Measurements from ENCODE around the gene TBXAS1.

The TBXAS1 gene

DNA sequence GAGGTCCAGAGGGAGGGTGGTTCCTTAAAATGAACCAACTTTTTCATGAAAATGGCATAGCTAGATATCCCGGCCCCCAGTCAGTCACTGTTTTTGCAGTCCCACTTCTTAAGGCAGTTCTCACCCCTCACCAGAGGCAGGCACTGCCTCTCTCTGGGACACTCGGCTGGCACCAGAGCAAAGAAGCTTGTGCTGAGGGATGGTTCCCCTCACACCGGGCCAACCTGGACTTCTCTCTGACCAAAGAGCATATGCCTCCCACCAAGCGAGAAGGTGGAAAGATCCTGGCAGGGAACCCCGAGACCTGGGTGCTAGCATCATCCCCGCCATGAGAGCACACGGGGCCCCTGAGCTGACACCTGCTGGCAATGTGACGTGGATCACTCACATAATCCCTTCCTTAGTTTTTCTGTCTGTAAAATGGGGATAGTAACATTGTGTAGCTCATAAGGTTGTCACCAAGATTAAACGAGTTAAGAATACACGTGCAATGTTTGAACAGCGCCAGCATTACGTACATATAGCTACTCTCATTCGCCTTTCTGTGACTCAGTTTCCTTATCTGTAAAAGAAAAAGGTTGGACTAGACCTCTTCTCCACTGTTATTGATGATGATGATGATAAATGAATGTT is 145.2 kb downstream of the TBXAS1 start:
- TF ChIP-seq, protein P1, sequence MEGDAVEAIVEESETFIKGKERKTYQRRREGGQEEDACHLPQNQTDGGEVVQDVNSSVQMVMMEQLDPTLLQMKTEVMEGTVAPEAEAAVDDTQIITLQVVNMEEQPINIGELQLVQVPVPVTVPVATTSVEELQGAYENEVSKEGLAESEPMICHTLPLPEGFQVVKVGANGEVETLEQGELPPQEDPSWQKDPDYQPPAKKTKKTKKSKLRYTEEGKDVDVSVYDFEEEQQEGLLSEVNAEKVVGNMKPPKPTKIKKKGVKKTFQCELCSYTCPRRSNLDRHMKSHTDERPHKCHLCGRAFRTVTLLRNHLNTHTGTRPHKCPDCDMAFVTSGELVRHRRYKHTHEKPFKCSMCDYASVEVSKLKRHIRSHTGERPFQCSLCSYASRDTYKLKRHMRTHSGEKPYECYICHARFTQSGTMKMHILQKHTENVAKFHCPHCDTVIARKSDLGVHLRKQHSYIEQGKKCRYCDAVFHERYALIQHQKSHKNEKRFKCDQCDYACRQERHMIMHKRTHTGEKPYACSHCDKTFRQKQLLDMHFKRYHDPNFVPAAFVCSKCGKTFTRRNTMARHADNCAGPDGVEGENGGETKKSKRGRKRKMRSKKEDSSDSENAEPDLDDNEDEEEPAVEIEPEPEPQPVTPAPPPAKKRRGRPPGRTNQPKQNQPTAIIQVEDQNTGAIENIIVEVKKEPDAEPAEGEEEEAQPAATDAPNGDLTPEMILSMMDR (conservative IDR thresholded peaks at IDR 0.05): no peak
- TF ChIP-seq ZFX (IDR thresholded peaks at IDR 0.05): no peak
- no peak overlapping the region for H3K27ac ChIP-seq

DNA sequence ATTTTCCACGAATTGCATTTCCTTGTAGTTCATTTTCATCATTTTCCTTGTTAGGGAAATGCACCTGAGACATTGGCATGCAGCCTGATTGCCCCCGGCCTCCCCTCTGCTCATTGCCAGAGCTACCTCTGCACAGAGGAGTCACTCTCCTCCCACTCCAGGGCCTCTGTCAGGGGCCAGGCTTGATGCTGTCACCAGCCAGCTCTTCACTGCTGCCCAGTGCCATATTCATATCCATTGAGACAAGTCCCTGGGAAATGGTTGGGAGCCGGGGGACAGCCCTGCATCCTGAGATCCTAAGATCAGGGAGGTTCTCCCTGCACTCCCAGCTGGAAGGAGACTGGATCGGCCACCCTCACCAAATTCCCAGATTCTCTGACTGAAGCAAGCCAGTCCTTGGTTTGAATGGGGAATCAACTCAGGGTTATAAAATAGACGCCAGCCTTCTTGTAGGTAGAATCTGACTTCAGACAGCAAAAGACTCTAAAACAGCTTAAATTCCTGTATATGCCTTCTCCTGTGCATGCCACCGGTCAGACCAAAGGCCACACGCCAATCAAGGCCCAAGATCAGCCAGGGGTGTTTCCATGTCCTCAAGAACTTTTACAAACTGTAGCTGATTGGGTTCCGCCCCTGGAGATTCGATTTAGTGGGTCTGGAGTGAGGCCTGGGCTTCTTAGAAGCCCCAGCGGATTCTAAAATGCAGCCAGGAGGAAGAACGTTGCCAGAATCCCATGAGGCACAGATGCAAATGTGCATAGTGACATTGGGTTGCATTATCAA is 147.2 kb downstream of the TBXAS1 start:
- TF ChIP-seq, protein P1 (conservative IDR thresholded peaks at IDR 0.05): no peak
- TF ChIP-seq ZFX (IDR thresholded peaks at IDR 0.05): no peak
- H3K27ac ChIP-seq: no peak overlapping the region

DNA sequence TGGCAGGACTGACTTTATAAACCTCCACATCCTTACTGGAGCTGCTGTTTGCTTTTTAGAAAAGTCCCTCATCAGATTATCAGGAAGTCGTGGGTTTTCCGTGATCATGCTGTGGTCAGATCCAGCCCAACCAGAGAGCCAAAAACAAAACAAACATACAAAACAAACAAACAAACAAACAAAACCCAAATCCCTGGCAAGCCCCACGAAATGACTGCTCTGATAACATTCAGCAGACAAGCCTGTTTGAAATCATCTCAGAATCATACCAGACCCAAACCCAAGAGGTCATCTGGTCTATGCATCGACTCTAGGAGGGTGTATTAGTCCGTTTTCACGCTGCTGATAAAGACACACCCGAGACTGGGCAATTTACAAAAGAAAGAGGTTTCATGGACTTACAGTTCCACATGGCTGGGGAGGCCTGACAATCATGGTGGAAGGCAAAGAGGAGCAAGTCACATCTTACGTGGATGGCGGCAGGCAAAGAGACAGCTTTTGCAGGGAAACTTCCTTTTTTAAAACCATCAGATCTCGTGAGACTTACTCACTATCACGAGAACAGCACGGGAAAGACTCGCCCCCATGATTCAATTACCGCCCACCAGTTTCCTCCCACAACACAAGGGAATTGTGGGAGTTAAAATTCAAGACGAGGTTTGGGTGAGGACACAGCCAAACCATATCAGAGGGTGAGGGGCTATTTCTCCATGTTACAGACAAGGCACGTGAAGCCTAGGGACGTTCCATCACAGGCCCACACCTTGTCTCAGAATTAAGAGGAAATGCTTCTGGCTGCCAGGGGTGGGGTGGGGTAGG is 148.0 kb downstream of the TBXAS1 start:
- H3K27ac ChIP-seq: no peak overlapping the region
- TF ChIP-seq, protein P1 (conservative IDR thresholded peaks at IDR 0.05): no peak
- no peak for TF ChIP-seq ZFX (IDR thresholded peaks at IDR 0.05)

DNA sequence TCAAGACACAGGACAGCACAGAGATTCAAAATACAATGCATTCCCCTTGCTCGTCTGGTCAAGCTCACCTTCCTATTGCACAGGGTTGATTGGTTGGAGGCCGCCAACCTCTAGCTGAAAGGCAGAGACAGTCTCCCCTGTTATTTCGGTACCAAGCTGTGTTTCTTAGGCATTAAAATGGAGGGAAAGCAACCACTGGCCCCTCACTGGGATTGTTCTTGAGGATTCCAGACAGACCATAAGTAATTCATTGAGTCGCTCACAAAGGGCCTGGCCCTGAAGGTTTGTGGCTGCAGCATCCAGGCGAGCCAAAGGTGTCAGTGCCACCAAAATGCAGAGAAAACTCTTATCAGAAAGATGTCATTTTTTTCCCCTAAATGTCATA is 152.4 kb downstream of the TBXAS1 start:
- TF ChIP-seq ZFX (IDR thresholded peaks at IDR 0.05): no peak
- TF ChIP-seq, protein P1 (conservative IDR thresholded peaks at IDR 0.05): no peak
- no peak overlapping the region for H3K27ac ChIP-seq

GRCh38 chr7:139982927-139983920 is 154.2 kb downstream of the TBXAS1 start:
- no peak overlapping the region for H3K27ac ChIP-seq
- no peak for TF ChIP-seq ZFX (IDR thresholded peaks at IDR 0.05)
- TF ChIP-seq, protein P1 (conservative IDR thresholded peaks at IDR 0.05): no peak

DNA sequence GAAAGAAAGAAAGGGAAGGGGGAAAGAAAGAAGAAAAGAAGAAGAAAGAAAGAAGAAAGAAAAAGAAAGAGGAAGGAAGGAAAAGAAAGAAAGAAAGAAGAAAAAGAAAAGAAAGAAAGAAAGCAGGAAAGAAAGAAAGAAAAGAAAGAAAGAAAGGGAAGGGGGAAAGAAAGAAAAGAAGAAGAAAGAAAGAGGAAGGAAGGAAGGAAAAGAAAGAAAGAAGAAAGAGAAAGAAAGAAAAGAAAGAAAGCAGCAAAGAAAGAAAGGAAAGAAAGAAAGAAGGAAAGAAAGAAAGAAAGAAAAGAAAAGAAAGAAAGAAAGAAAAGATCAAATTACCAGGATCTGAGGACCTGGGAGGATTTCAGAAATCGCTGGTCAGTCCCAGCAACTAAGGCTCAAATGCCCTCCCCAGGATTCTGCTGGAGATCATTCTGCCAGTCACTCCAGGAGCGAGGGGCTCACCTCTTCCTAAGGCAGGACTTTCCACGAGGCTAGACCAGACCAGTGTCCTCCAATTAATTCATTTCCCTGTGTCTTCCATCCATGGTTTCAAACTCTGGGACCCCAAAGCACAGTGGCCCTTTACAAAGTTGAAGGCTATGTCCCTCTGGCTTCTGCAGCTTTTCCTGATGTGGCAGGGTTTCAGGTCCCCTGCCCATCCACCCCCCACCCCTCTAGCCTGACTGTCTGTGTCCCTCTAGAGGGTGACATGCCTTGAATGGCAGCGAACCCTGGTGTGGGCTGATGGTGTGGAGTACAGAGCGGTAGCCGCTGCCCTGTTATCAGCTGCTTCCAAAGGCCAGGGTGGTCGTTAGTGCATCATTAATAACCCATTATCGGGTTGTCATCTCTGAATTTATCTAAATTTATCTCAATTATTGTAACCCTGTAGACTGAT is 155.8 kb downstream of the TBXAS1 start:
- TF ChIP-seq, protein P1 (conservative IDR thresholded peaks at IDR 0.05): no peak
- no peak for TF ChIP-seq ZFX (IDR thresholded peaks at IDR 0.05)
- H3K27ac ChIP-seq: no peak overlapping the region
